HCT116 (cell line): Measurements from ENCODE around the gene ARHGAP12. TPM values are rescaled to one million over a fixed set of nuclear protein-coding genes. Genes with fewer than 3 reads are reported as not detected.

Experiments
- ATAC-seq: fragments of 200-7000 bp; cut with Tn5 transposase; 2 replicates; pipeline ENCODE4 v1.9.1; 2020; ENCODE audit warnings: mild to moderate bottlenecking, moderate library complexity
- BruUV-seq: library from RNA; stranded (reverse); fragments of 400-500 nt; replicated peaks from 2 replicates; lab custom pipeline; 2021; lab: Mats Ljungman, UMichigan
- CTCF ChIA-PET: fragments of 300-600 bp; sonication (Branson Sonifier 250); formaldehyde crosslinking; loops from one replicate; lab custom pipeline; 2021; ENCODE audit warnings: antibody characterized with exemption; lab: Charles Lee
- POLR2A ChIA-PET: fragments of 300-600, 350-600 bp; sonication (Branson Sonifier 250); formaldehyde crosslinking; loops from one replicate; lab custom pipeline; 2021; ENCODE audit warnings: antibody characterized with exemption; lab: Charles Lee
- RAD21 ChIA-PET, 2 experiments: fragments of 300-600 bp; sonication (Branson Sonifier 250); formaldehyde crosslinking; loops; one replicate each; lab custom pipeline; 2023; ENCODE audit warnings: low total read pairs in 2 of 2; ENCODE audit not compliant: uncharacterized antibody in 2 of 2, unreplicated experiment in 2 of 2, low non-redundant PET in 1 of 2; lab: Charles Lee
- DNase-seq: peaks from one replicate; pipeline ENCODE4 v3.0.0-alpha.2; 2010; ENCODE audit warnings: low read depth, low spot score
- H2AFZ ChIP-seq: fragments of 200-600 bp; shearing (Covaris generic), sonication (generic); 2 replicates; pipeline ENCODE4 v1.6.1; 2017; ENCODE audit warnings: low read depth, mixed run types, mixed read lengths, antibody characterized with exemption, low read length; ENCODE audit not compliant: poor library complexity, severe bottlenecking
- H3K27ac ChIP-seq: 2 replicates; pipeline ENCODE4 v1.5.1; 2012; ENCODE audit warnings: low read depth, low read length
- H3K27me3 ChIP-seq: fragments of 200-600 bp; sonication (generic); 2 replicates; pipeline ENCODE4 v1.6.1; 2016; ENCODE audit warnings: mixed run types, low read length, mixed read lengths; ENCODE audit not compliant: insufficient read depth
- H3K36me3 ChIP-seq, 2 experiments: fragments of 200-500 bp in 1 of 2; fragments of 200-600 bp in 1 of 2; sonication (Bioruptor generic) in 1 of 2; sonication (generic) in 1 of 2; 2 replicates each; pipeline versions ENCODE4 v1.5.1 to v1.6.1; 2014 to 2016; ENCODE audit warnings: low read length in 2 of 2, inconsistent platforms in 1 of 2, mixed read lengths in 1 of 2, mixed run types in 1 of 2; ENCODE audit not compliant: insufficient read depth in 2 of 2, control insufficient read depth in 1 of 2
- H3K4me1 ChIP-seq, 2 experiments: fragments of 200-600 bp in 1 of 2; sonication (generic) in 1 of 2; 2 replicates each; pipeline versions ENCODE4 v1.5.1 to v1.6.1; 2012 to 2017; ENCODE audit warnings: low read length in 2 of 2, inconsistent platforms in 1 of 2, mild to moderate bottlenecking in 1 of 2, mixed read lengths in 1 of 2, mixed run types in 1 of 2, moderate library complexity in 1 of 2; ENCODE audit not compliant: insufficient read depth in 2 of 2, control insufficient read depth in 1 of 2
- H3K4me2 ChIP-seq: fragments of 200-600 bp; sonication (generic); 2 replicates; pipeline ENCODE4 v1.6.1; 2017; ENCODE audit warnings: mixed run types, low read length, mixed read lengths
- H3K4me3 ChIP-seq, 2 experiments: fragments of 200-600 bp in 1 of 2; sonication (generic) in 1 of 2; replicated peaks in 1 of 2; 2 replicates each; pipeline ENCODE4 v1.5.1; 2011 to 2016; ENCODE audit warnings: low read length in 2 of 2, control low read depth in 1 of 2, low read depth in 1 of 2, mild to moderate bottlenecking in 1 of 2, mixed read lengths in 1 of 2, mixed run types in 1 of 2
- H3K79me2 ChIP-seq: fragments of 200-600 bp; sonication (generic); 2 replicates; pipeline ENCODE4 v1.6.1; 2017; ENCODE audit warnings: mild to moderate bottlenecking, mixed run types, low read length, moderate library complexity, mixed read lengths; ENCODE audit not compliant: insufficient read depth
- H3K9ac ChIP-seq: fragments of 200-600 bp; sonication (generic); 2 replicates; pipeline ENCODE4 v1.6.1; 2016; ENCODE audit warnings: low read length, mixed read lengths
- H3K9me2 ChIP-seq: fragments of 200-600 bp; sonication (generic), shearing (Covaris generic); 2 replicates; pipeline ENCODE4 v1.6.1; 2017; ENCODE audit warnings: mixed run types, mild to moderate bottlenecking, moderate library complexity; ENCODE audit not compliant: insufficient read depth
- H3K9me3 ChIP-seq, 2 experiments: fragments of 200-500 bp in 1 of 2; fragments of 200-600 bp in 1 of 2; sonication (Bioruptor generic) in 1 of 2; sonication (generic) in 1 of 2; 2 replicates each; pipeline ENCODE4 v1.6.1; 2014 to 2017; ENCODE audit warnings: low read length in 2 of 2, mixed read lengths in 2 of 2, inconsistent platforms in 1 of 2, low read depth in 1 of 2, mild to moderate bottlenecking in 1 of 2, mixed run types in 1 of 2, moderate library complexity in 1 of 2; ENCODE audit not compliant: control insufficient read depth in 1 of 2, insufficient read depth in 1 of 2
- H4K20me1 ChIP-seq: fragments of 200-600 bp; sonication (generic), shearing (Covaris generic); 2 replicates; pipeline ENCODE4 v1.6.1; 2017; ENCODE audit warnings: mixed run types, mild to moderate bottlenecking, moderate library complexity; ENCODE audit not compliant: insufficient read depth
- CEBPB ChIP-seq: IDR thresholded peaks from 2 replicates; pipeline ENCODE4 v1.6.1; 2012; ENCODE audit warnings: low read depth
- EGR1 ChIP-seq: IDR thresholded peaks from 2 replicates; pipeline ENCODE4 v1.6.1; 2012; ENCODE audit warnings: low read depth
- EZH2 ChIP-seq: fragments of 200-600 bp; sonication (generic); IDR thresholded peaks from 2 replicates; pipeline ENCODE4 v1.6.1; 2017; ENCODE audit warnings: antibody characterized with exemption, mixed run types
- FOSL1 ChIP-seq: IDR thresholded peaks from 2 replicates; pipeline ENCODE4 v1.6.1; 2012; ENCODE audit warnings: low read depth
- JUND ChIP-seq: IDR thresholded peaks from 2 replicates; pipeline ENCODE4 v1.6.1; 2012
- POLR2AphosphoS5 ChIP-seq: IDR thresholded peaks from 2 replicates; pipeline ENCODE4 v1.6.1; 2011; ENCODE audit warnings: mild to moderate bottlenecking, low read depth, low read length, moderate library complexity
- SIN3A ChIP-seq: IDR thresholded peaks from 2 replicates; pipeline ENCODE4 v1.6.1; 2012; ENCODE audit warnings: low read depth
- SP1 ChIP-seq: IDR thresholded peaks from 2 replicates; pipeline ENCODE4 v1.6.1; 2012; ENCODE audit warnings: low read depth
- intact Hi-C: fragments of 100-400 bp; cut with micrococcal nuclease; formaldehyde crosslinking; loops from 2 replicates; pipeline ENCODE4 v1.10.0; 2022
- total RNA-seq: library from RNA; stranded (reverse); gene quantifications from one replicate; pipeline ENCODE4 v1.2.1, GENCODE V29; 2021; ENCODE audit not compliant: unreplicated experiment
- TF ChIP-seq, protein P1 (sequence below): IDR thresholded peaks from 2 replicates; pipeline ENCODE4 v1.6.1; 2011; ENCODE audit warnings: mild to moderate bottlenecking, low read length, moderate library complexity; ENCODE audit not compliant: insufficient replicate concordance; ENCODE audit errors: extremely low read depth

ARHGAP12 gene
- total RNA-seq, 1 experiment from 2014 or later = 80.3 TPM

DNA sequence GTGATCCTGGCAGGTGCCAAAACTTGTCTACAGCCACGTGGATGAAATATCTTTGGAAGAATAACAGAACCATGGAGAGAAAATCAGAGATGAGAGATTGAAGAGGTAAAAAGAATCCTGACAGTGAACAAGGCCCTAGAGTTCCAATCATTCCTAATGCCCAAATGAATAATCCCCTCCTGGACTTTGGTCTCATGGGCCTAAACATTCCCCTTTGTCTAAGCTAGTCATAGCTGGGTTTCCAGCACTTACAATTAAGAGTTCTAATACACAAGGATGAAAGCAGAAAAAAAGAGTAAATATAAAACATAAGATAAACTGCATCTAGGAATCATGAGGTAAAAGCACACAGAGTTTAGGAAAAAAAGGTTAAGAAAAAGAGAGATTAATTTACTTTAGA, 40.2 kb downstream of the ARHGAP12 start:
- Histone ChIP-seq H3K4me3 (peak overlapping the region in 1 of 2 experiments; percentile 48; a peak in 2 of 4 replicates), H3K27me3 (no peaks in the 10 kb centered on the region), H3K4me1 (peaks cover 67 to 82% of the 10 kb centered on the region in 2 experiments), H3K79me2 (peaks cover 95% of the 10 kb centered on the region), H3K27ac (peak overlapping the region; percentile 82), H3K4me2 (peak overlapping the region; percentile 76), H4K20me1 (no peaks in the 10 kb centered on the region), H3K9ac (peak overlapping the region; percentile 55), H3K9me3 (no peaks in the 10 kb centered on the region), H2AFZ (no peak overlapping the region), H3K9me2 (no peaks in the 10 kb centered on the region), H3K36me3 (no peaks in the 10 kb centered on the region; a peak in 1 of 4 replicates)
- DNase-seq (no peak), ATAC-seq (peak; percentile 47)
- TF ChIP-seq CEBPB (no peak), SP1 (no peak)
- ChIA-PET CTCF (no interaction called here), POLR2A (no interaction called here), RAD21 (no interaction called here)
- BruUV-seq = no TSS peak
- intact Hi-C loops = no loop called here

DNA sequence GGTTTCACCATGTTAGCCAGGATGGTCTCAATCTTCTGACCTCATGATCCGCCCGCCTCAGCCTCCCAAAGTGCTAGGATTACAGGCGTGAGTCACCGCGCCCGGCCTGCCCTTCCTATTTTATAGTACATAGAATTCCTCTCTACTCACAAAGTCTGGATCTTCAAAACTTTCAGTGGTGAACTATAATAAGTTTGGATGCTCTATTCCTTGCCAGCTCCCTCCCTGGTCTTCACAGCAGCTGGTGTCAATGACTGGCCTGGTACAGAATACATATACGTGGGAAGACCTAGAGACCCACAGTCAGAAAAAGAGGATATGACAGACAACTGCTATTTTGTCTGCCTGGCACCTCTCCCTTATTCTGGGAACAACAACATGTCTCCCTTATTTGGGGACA, 40.8 kb downstream of the ARHGAP12 start:
- Histone ChIP-seq H4K20me1 (no peaks in the 10 kb centered on the region), H3K4me2 (peak overlapping the region; percentile 76), H3K9me2 (no peaks in the 10 kb centered on the region), H3K79me2 (peaks cover 96% of the 10 kb centered on the region), H3K36me3 (no peaks in the 10 kb centered on the region; a peak in 1 of 4 replicates), H3K9me3 (no peaks in the 10 kb centered on the region), H3K4me1 (peaks cover 73 to 88% of the 10 kb centered on the region in 2 experiments), H3K4me3 (peak overlapping the region in 1 of 2 experiments; percentile 48; a peak in 3 of 4 replicates), H2AFZ (no peak overlapping the region), H3K27me3 (no peaks in the 10 kb centered on the region), H3K27ac (peak overlapping the region; percentile 82), H3K9ac (peak overlapping the region; percentile 55)
- no peak for DNase-seq
- ATAC-seq = peak; percentile 74
- CTCF ChIA-PET = no interaction called here
- TF ChIP-seq, protein P1, sequence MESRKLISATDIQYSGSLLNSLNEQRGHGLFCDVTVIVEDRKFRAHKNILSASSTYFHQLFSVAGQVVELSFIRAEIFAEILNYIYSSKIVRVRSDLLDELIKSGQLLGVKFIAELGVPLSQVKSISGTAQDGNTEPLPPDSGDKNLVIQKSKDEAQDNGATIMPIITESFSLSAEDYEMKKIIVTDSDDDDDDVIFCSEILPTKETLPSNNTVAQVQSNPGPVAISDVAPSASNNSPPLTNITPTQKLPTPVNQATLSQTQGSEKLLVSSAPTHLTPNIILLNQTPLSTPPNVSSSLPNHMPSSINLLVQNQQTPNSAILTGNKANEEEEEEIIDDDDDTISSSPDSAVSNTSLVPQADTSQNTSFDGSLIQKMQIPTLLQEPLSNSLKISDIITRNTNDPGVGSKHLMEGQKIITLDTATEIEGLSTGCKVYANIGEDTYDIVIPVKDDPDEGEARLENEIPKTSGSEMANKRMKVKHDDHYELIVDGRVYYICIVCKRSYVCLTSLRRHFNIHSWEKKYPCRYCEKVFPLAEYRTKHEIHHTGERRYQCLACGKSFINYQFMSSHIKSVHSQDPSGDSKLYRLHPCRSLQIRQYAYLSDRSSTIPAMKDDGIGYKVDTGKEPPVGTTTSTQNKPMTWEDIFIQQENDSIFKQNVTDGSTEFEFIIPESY = no peak
- TF ChIP-seq EGR1 = no peak
- peak; percentile 45 for TF ChIP-seq FOSL1
- TF ChIP-seq SIN3A = no peak
- 0 out of 2 replicates have a peak, but pooled peaks have one; percentile 7 for TF ChIP-seq SP1
- TF ChIP-seq JUND = peak; percentile 32; the same call in 1 of the 2 replicates
- TF ChIP-seq POLR2AphosphoS5 = no peak
- no peak for TF ChIP-seq CEBPB
- no peak for TF ChIP-seq EZH2
- POLR2A ChIA-PET = interaction anchor here (1.5 kb wide), 1 partner anchor 10 kb away, joined by 4 read pairs; no protein-coding TSS in a partner anchor
- no TSS peak for BruUV-seq
- RAD21 ChIA-PET = no interaction called here
- intact Hi-C loops = no loop called here
